ENCODE data around the gene WDR3.
"Not testable (repeated sequence)": the region's sequence is repeated elsewhere in the genome, so short reads cannot be mapped to it uniquely, and the experiment has no call there.

Gene WDR3

GRCh38 chr1:117929343-117930172, at the start of gene WDR3, which contains the start of gene GDAP2:
TSS of gene WDR3 (plus strand) at chr1:117929739. CDS start at chr1:117933320, 3,581 bp downstream.
TSS of gene GDAP2 (minus strand) at chr1:117929621. CDS start at chr1:117920357, 9,264 bp downstream.
- DNase-seq (ENCODE audit: low spot score) = peak; percentile 96

GRCh38 chr1:117883616-117884015, 45.9 kb upstream of the WDR3 start:
- DNase-seq (ENCODE audit: low spot score) = no peak

DNA sequence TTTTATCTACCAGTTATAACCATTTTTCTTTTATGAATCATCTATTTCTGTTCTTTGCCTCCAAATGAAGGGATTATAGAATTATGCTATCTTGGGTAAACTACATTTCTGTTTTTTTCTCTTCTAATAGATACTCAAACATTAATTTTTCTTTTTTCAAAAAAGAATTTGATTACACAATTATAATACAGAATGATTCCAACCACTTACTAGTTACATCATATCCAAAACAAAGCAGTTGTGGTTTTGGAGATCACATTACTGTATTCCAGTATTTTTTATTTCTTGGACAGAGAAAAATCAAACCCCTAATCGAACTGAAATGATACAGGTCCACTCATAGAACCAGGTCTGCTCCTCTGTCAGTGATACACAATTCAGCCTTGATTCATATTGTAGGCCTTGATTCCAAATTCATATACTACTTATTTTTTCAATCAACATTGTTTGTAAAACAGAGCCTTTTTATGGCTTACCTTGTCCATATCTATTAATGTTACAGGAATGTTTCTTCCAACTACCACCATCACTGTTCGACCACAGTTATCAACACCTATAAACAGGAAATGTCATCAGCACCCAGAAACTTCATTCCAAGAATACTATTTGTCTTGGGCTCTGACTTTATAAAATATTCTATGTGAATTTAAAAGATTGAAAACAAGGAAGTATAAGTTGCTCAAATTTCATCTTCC, 43.3 kb upstream of the WDR3 start:
- DNase-seq (ENCODE audit: low spot score) = no peak

- DNase-seq (ENCODE audit: low spot score) = no peak
These were observed 39.1 kb upstream of the WDR3 start for GRCh38 chr1:117890452-117890851.

GRCh38 chr1:117892512-117892911, 37.0 kb upstream of the WDR3 start:
- DNase-seq (ENCODE audit: low spot score) = no peak

DNA sequence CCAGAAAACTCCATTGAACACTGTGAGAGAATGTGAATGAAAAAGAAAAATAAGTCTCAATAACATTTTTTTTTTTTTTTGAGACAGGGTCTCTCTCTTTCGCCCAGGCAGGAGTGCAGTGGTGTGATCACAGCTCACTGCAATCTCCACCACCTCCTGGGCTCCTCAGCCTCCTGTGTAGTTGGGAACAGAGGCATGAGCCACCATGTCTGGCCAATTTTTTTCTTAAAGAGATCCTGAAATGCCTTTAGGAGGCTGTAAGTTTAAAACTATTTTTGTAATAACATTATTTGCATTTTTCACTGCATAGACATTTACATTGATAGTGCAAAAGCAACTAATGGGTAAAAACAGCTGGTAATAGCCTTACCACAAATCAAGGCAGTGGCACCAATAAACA, 35.5 kb upstream of the WDR3 start:
- DNase-seq (ENCODE audit: low spot score) = no peak

DNA sequence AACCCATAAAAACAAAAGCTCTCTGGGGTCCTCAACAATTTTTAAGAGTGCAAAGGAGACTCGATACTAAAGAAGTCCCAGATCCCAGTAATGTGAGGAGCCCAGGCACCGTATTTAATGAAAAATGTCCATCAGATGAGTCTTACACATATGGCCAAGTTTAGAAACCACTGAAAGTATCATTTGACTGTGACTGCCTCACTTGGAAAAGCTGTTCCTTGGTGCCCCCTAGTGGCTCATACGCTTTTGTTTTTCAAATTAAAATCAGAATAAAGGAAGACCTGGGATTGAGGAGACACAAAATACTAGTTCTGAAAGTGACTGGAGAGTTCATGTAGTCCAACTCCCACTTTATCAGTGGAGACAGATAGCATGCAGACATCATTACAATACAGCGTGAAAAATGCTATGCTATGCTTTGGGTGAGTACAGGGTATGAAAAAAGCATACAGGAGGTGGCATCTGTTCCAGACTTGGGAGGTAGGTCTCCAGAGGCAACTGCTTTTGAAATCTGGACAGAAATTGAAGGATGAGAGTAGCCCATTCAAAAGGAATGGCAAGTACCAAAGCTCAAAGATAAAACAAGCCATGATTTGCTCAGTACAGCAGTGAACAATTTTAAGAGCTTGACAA, 33.9 kb upstream of the WDR3 start:
- DNase-seq (ENCODE audit: low spot score) = peak; percentile 53

DNA sequence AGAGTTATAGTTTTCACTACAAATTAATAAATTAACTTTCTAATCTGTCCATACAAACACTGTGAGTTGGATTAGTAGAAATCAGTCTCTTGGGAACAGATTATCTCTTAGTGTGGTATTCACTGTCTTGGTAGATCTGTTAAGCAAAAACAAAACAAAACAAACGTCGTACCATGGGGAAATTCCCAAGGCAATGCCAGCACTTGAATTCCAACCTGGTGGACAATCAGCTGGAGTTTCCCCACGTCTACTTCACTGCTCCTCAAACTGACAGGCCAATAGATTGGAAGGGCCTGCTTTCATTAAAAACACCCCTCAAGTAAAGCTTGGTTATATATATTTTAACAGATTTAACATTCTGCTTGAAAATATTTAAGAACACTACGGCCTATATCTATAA, 32.0 kb upstream of the WDR3 start:
- DNase-seq (ENCODE audit: low spot score) = no peak

DNA sequence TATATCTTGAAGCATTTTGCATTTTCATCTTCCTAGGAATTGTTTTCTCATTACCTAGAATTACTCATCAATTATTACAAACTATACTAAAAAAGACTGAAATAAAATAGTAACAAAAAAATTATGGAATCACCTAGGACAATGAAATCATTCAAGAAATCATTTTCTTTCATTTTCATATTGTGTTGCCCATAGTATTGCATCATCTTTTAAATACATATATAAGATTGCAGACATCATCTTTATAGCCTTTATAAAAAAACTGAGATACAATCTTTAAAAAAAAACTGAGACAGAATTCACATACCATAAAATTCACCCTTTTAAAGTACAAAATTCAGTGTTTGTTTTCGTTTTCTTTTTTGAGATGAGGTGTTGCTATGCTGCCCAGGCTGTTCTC, 29.7 kb upstream of the WDR3 start:
- DNase-seq (ENCODE audit: low spot score) = no peak

GRCh38 chr1:117902944-117903343, 26.6 kb upstream of the WDR3 start:
- no peak for DNase-seq (ENCODE audit: low spot score)

DNA sequence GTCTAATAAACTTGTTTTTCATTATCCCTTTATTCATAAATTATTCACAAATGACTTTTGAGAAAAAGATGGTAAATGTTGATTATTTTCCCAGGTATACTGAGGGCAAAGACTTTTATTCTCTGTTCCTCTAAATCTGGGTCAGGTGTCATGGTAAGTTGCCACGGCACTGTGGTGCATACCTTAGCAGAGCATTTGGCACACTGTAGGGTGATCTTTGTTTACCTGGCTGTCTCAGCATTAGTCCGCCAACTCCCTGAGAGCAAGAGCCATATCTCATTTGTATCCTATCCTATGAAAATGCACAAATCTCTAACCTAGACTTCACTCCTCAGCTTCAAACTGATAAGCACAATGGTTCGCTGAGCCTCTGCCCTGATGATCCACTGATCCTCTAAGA, 25.1 kb upstream of the WDR3 start:
- DNase-seq (ENCODE audit: low spot score) = no peak

DNA sequence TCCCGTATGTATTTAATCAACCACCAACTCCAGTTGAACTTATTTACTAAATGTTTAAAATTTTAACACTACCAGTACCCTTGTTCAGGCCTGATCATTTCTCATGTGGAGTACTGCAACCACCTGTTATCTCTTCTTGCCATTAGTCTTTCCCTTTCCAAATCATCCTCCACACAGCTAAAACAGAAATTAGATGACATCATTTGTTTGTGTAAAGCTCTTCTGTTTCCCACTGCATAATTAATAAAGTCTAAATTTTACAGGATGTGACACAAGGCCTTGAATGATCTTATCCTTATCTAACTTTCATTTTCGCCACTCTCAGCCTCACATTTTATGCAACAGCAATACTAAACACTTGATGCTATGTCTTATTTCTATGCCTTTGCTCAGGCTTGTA, 24.5 kb upstream of the WDR3 start:
- no peak for DNase-seq (ENCODE audit: low spot score)

DNA sequence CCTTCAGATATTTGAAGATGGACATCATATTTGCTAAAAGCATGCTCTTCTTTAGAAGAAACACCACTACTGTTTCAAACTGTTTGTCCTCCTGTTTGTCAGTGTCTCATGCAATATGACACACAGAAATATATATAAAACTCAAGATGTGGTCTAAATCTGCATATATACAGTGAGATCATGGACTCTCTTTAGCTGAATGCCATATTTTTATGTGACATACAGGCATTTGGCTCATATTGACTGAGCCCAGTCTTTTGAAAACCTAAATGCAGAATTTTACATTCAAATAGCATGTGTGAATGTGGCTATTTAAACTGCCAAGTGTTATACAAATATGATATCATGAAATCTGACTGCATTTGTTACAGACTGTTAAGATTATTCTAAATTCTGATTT, 18.5 kb upstream of the WDR3 start:
- no peak for DNase-seq (ENCODE audit: low spot score)

- no peak for DNase-seq (ENCODE audit: low spot score)
These were observed 10.2 kb upstream of the WDR3 start for GRCh38 chr1:117919376-117919775.

- no peak for DNase-seq (ENCODE audit: low spot score)
These were observed 7.5 kb upstream of the WDR3 start for GRCh38 chr1:117921991-117922390.

DNA sequence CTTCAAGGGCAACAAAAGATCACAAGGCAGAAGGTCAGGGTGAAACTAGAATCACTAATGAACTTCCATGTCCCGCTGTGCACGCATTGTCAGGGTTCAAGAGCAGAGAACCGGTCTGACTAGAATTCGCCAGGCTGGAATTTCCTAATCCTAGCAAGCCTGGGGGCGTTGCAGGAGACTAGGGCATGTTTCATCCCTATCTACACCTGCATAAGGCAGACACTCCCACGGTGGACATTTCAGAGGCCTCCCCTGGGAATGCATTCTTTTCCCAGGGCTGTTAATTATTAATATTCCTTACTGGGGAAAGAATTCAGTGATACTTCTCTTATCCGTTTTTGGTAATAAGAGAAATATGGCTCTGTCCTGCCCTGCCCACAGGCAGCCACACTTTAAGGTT, 6.8 kb upstream of the WDR3 start:
- DNase-seq (ENCODE audit: low spot score) = not testable (repeated sequence)

- no peak for DNase-seq (ENCODE audit: low spot score)
These were observed 3.6 kb upstream of the WDR3 start for GRCh38 chr1:117925981-117926380.

DNA sequence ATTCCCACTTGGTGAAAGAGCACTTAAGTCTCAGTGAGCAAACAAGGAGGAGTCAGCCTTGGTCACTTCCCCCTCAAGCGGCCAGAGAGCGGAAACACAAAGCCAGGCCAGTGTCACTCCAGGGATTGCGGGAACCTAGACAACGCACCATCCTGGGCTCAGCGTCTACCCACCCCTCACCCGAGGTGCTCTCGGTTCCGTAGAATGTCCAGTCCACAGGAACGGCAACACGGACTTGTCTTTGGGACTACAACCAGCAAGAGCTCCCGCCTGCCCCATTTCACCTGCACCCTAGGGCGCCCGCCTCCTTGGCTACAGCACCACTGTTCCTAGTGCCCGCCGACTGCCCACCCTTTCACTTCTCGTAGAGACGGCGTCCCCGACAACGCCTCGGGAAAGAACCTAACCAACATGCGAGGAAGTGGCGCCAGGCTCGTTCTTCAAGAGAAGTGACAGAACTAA, 627 bp upstream of the WDR3 start:
- peak; percentile 69 for DNase-seq (ENCODE audit: low spot score)

DNA sequence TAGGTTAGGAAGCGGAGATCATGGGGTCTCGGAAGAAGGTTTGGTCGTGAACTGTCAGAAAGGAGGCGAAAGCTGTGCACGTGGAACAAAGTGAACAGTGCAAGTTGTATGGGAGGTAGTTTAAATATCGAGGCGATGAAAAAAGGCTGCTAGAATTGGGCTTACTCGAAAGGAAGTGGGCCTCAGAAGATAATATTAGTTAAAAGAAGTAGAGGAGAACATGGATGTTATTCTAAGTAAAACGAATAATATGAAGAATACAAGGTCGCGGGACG, 571 bp downstream of the WDR3 start:
- DNase-seq (ENCODE audit: low spot score) = no peak

DNA sequence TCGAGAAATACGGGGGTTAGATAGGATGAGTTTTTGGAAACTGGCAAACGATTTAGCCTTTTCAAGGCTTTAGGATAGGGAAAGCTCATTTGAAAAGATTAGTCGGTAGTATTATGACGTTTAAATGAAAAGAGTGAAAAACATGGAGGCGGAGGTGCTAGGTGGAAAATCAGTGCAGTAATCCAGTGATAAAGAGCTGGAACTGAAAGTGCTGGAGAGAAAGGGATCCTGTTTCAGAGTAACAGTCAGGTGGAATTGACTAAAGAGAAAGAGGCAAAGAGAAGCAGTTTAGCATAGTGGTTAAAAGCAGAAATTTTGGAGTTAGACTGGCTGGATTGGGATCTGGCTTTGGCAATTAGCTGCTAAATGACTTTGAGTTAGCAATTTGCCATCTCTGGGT, 945 bp downstream of the WDR3 start:
- no peak for DNase-seq (ENCODE audit: low spot score)

GRCh38 chr1:117932576-117932975, 3.0 kb downstream of the WDR3 start:
- no peak for DNase-seq (ENCODE audit: low spot score)

DNA sequence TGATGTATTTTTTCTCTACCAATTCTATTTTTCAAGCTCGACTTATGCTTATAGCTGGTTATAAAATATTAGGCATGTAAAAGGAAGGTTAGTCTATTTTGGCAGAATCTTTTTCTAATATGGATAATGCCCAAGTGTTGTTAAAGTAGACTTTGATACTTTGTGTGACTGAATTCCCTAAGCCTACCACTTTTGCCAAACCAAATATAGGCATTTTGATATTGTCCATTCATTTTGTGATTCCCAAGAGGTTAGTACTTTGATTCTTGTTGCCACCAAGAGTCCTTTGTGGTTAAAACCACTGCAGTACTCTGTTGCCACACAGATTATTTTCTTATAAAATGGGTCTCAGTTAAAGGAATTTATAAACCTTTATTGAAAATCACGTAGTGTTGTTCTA, 4.2 kb downstream of the WDR3 start:
- DNase-seq (ENCODE audit: low spot score) = no peak

GRCh38 chr1:117942293-117942692, 12.8 kb downstream of the WDR3 start:
- DNase-seq (ENCODE audit: low spot score) = no peak

Data from ecto neural progenitor cell (in vitro differentiated cells).